Measurements from ENCODE around the gene CAMK2G.
"Not testable (repeated sequence)": the region's sequence is repeated elsewhere in the genome, so short reads cannot be mapped to it uniquely, and the experiment has no call there.

The CAMK2G gene

GRCh38 chr10:73839276-73839966 is 34.9 kb downstream of the CAMK2G start:
- H3K4me3 ChIP-seq (ENCODE audit: low read length), result no peak overlapping the region
- TF ChIP-seq, protein P1, sequence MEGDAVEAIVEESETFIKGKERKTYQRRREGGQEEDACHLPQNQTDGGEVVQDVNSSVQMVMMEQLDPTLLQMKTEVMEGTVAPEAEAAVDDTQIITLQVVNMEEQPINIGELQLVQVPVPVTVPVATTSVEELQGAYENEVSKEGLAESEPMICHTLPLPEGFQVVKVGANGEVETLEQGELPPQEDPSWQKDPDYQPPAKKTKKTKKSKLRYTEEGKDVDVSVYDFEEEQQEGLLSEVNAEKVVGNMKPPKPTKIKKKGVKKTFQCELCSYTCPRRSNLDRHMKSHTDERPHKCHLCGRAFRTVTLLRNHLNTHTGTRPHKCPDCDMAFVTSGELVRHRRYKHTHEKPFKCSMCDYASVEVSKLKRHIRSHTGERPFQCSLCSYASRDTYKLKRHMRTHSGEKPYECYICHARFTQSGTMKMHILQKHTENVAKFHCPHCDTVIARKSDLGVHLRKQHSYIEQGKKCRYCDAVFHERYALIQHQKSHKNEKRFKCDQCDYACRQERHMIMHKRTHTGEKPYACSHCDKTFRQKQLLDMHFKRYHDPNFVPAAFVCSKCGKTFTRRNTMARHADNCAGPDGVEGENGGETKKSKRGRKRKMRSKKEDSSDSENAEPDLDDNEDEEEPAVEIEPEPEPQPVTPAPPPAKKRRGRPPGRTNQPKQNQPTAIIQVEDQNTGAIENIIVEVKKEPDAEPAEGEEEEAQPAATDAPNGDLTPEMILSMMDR (conservative IDR thresholded peaks at IDR 0.05; ENCODE audit: low read depth, low read length), result no peak
- no peak for DNase-seq (ENCODE audit: low read depth)

- no peak for DNase-seq (ENCODE audit: low read depth)
- H3K4me3 ChIP-seq (ENCODE audit: low read length), result no peak overlapping the region
- TF ChIP-seq, protein P1 (conservative IDR thresholded peaks at IDR 0.05; ENCODE audit: low read depth, low read length), result no peak
These were observed 35.5 kb downstream of the CAMK2G start for GRCh38 chr10:73838827-73839226.

- no peak overlapping the region for H3K4me3 ChIP-seq (ENCODE audit: low read length)
- TF ChIP-seq, protein P1 (conservative IDR thresholded peaks at IDR 0.05; ENCODE audit: low read depth, low read length), result no peak
- DNase-seq (ENCODE audit: low read depth), result no peak
These were observed 36.3 kb downstream of the CAMK2G start for GRCh38 chr10:73838008-73838567.

DNA sequence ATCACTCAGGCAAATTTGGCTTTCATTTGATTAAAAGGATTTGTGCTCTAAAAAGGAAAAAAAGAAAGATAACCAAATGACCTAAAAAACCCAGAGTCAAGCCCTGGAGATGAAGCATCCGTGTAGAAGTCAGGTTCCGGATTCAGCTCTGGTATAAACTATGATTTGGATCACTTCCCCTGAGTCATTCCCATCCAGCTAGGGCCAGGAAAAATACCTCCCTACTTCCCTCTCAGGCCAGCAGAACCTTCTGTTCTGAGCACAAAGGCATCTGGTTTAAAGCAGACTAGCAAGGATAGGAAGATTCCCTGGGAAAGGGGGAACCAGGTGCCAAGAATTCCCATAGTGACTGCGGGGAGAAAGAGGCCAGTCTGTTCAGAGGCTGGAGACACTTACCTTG is 37.3 kb downstream of the CAMK2G start:
- no peak overlapping the region for H3K4me3 ChIP-seq (ENCODE audit: low read length)
- TF ChIP-seq, protein P1 (conservative IDR thresholded peaks at IDR 0.05; ENCODE audit: low read depth, low read length), result no peak
- no peak for DNase-seq (ENCODE audit: low read depth)

- TF ChIP-seq, protein P1 (conservative IDR thresholded peaks at IDR 0.05; ENCODE audit: low read depth, low read length), result no peak
These were observed 37.9 kb downstream of the CAMK2G start for GRCh38 chr10:73836427-73836980.

DNA sequence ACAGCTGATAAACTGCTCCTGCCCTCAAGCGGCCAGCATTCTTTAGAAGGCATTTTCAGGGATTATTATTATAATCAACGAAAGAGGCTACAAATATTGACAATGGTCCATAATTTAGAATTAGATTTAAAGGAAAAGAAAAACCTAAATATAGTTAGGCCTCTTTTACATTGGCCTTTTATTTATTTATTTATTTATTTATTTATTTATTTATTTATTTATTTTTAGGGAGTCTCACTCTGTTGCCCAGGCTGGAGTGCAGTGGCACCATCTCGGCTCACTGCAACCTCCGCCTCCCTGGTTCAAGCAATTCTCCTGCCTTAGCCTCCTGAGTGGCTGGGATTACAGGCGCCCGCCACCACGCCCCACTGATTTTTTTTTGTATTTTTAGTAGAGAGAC is 45.3 kb downstream of the CAMK2G start:
- not testable (repeated sequence) for DNase-seq (ENCODE audit: low read depth); H3K4me3 ChIP-seq (ENCODE audit: low read length)

More at GRCh38 chr10:73836427-73836980, 37.9 kb downstream of the CAMK2G start:
- H3K4me3 ChIP-seq (ENCODE audit: low read length), result no peak overlapping the region
- DNase-seq (ENCODE audit: low read depth), result no peak

DNA sequence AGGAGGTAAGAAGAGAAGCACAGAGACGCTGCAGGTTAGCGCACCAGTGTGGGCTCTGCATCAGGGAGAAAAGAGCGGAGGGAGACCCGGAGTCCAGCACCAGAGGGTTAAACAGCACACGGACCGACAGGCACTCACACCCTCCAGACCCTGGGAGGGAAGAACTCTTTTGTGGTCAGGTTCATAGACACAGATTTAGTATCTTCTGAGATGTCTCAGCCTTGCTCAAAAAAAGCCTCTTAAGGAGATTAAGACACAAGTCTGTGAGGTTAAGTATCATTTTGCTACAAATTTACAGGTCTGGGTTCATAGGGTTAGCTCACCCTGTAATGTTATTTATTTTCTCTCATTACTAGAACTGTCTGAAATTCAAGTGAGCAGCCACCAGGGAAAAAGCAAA is 46.2 kb downstream of the CAMK2G start:
- no peak overlapping the region for H3K4me3 ChIP-seq (ENCODE audit: low read length)
- TF ChIP-seq, protein P1 (conservative IDR thresholded peaks at IDR 0.05; ENCODE audit: low read depth, low read length), result no peak
- DNase-seq (ENCODE audit: low read depth), result no peak
